ENCODE results near the gene CUEDC1.

CUEDC1 gene

GRCh38 chr17:57994436-57994835, 39.2 kb upstream of the CUEDC1 start:
- H2AFZ ChIP-seq (ENCODE audit: low read length): no peak overlapping the region
- no peaks in the 10 kb centered on the region for H3K27me3 ChIP-seq (replicated peaks; ENCODE audit: insufficient read depth, low read length)
- DNase-seq: no peak
- peaks cover 25% of the 10 kb centered on the region for H3K4me1 ChIP-seq (ENCODE audit: low read length)
- H3K4me3 ChIP-seq (ENCODE audit: low read length): no peak overlapping the region
- H3K27ac ChIP-seq (ENCODE audit: low read length): no peak overlapping the region
- H3K4me2 ChIP-seq (ENCODE audit: low read depth, low read length): no peak overlapping the region
- H3K9ac ChIP-seq (ENCODE audit: low read length): no peak overlapping the region
- H3F3A ChIP-seq (ENCODE audit: insufficient read depth, low read length): peaks cover 70% of the 10 kb centered on the region
- H3K36me3 ChIP-seq (replicated peaks; ENCODE audit: insufficient read depth, low read length): no peaks in the 10 kb centered on the region
- no peaks in the 10 kb centered on the region for H3K79me2 ChIP-seq (ENCODE audit: low read length)
- no peaks in the 10 kb centered on the region for H3K9me2 ChIP-seq (replicated peaks; ENCODE audit: insufficient read depth, low read length)
- no peak for TF ChIP-seq EZH2phosphoT487 (IDR thresholded peaks at IDR 0.05; ENCODE audit: low read length)
- TF ChIP-seq EZH2 (optimal IDR thresholded peaks at IDR 0.05; ENCODE audit: low read depth, low read length): no peak
- no peak for TF ChIP-seq CTCF (IDR thresholded peaks at IDR 0.05; ENCODE audit: low read length)
- H3K9me3 ChIP-seq (replicated peaks; ENCODE audit: insufficient read depth, low read length): no peaks in the 10 kb centered on the region
- peaks cover 17% of the 10 kb centered on the region; the same call in 1 of the 2 replicates for H4K20me1 ChIP-seq (ENCODE audit: insufficient read depth, low read length)

DNA sequence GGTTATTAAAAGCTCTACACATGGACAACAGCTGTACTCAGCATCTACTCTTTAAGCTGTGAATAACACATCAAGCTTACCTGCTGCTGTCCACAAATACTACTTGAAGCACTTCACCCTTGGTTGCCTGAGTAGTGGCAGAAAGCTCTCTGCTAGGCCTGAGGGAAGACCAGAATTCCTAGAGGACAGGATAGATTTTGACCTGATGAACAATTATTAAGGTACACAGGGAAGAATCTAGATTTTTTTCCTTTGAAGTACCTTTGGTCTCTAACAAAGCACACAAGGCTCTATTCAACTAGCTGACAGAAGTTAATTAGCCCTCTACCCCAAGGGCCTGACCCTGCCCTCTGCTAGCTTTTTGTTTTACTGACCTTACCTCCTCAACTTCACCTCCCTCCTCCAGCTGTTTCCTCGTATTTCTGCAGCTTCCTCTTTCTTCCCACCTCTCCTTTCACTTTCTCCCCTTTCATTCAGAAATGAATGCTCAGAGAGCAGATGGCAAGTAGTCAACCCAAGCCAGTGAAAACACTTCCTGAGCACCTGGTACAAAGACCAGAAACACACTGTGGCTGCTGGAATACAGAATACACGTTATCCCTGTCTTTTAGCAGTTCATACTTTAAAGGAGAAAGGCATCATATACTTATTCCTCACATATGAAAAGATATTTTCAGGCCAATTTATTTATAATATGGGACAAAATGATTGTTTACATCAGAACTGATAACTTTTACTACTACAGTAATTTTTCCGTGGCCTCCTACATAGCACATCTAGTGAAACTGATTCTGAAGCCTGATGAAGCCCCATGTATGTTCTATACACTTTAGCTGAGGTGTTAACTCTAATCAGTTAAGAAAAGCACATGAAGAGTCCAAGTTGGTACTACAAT, 38.5 kb upstream of the CUEDC1 start:
- no peaks in the 10 kb centered on the region for H3K9me3 ChIP-seq (replicated peaks; ENCODE audit: insufficient read depth, low read length)
- peaks cover 70% of the 10 kb centered on the region for H3F3A ChIP-seq (ENCODE audit: insufficient read depth, low read length)
- no peak overlapping the region for H3K4me3 ChIP-seq (ENCODE audit: low read length)
- H2AFZ ChIP-seq (ENCODE audit: low read length): no peak overlapping the region
- H3K9ac ChIP-seq (ENCODE audit: low read length): no peak overlapping the region
- peaks cover 10% of the 10 kb centered on the region; the same call in 1 of the 2 replicates for H4K20me1 ChIP-seq (ENCODE audit: insufficient read depth, low read length)
- no peak for TF ChIP-seq EZH2phosphoT487 (IDR thresholded peaks at IDR 0.05; ENCODE audit: low read length)
- TF ChIP-seq EZH2 (optimal IDR thresholded peaks at IDR 0.05; ENCODE audit: low read depth, low read length): no peak
- TF ChIP-seq CTCF (IDR thresholded peaks at IDR 0.05; ENCODE audit: low read length): no peak
- H3K36me3 ChIP-seq (replicated peaks; ENCODE audit: insufficient read depth, low read length): no peaks in the 10 kb centered on the region
- H3K27ac ChIP-seq (ENCODE audit: low read length): no peak overlapping the region
- no peaks in the 10 kb centered on the region for H3K27me3 ChIP-seq (replicated peaks; ENCODE audit: insufficient read depth, low read length)
- no peaks in the 10 kb centered on the region for H3K79me2 ChIP-seq (ENCODE audit: low read length)
- no peak for DNase-seq
- no peaks in the 10 kb centered on the region for H3K9me2 ChIP-seq (replicated peaks; ENCODE audit: insufficient read depth, low read length)
- no peak overlapping the region for H3K4me2 ChIP-seq (ENCODE audit: low read depth, low read length)
- H3K4me1 ChIP-seq (ENCODE audit: low read length): peaks cover 31% of the 10 kb centered on the region

DNA sequence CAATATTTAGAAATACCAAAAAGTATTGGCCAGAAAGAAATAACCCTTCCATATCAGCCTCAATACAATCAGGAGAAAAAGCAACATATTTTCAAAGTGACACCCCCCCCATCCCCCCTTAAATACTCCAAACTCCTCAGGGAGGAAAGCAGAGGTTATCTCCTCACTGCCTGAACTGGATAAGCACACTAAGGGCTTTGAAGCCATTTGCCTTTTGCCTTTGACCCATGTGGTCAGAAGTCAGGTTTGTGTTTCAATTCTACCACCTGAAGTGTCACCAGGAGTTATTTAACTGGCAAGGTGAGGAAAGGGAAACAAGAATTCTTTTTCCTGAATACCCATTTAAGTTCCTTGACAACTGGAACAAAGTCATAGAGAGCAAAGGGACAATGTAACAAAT, 36.3 kb upstream of the CUEDC1 start:
- Histone ChIP-seq H3K9ac (ENCODE audit: low read length) (no peak overlapping the region), H3K27ac (ENCODE audit: low read length) (no peak overlapping the region), H3K4me3 (ENCODE audit: low read length) (no peak overlapping the region), H3K36me3 (replicated peaks; ENCODE audit: insufficient read depth, low read length) (no peaks in the 10 kb centered on the region), H2AFZ (ENCODE audit: low read length) (no peak overlapping the region), H3K9me3 (replicated peaks; ENCODE audit: insufficient read depth, low read length) (no peaks in the 10 kb centered on the region), H4K20me1 (ENCODE audit: insufficient read depth, low read length) (peaks cover 6% of the 10 kb centered on the region; the same call in 1 of the 2 replicates), H3K4me2 (ENCODE audit: low read depth, low read length) (no peak overlapping the region), H3K4me1 (ENCODE audit: low read length) (peaks cover 35% of the 10 kb centered on the region), H3K9me2 (replicated peaks; ENCODE audit: insufficient read depth, low read length) (no peaks in the 10 kb centered on the region), H3K27me3 (replicated peaks; ENCODE audit: insufficient read depth, low read length) (no peaks in the 10 kb centered on the region), H3F3A (ENCODE audit: insufficient read depth, low read length) (peaks cover 55% of the 10 kb centered on the region), H3K79me2 (ENCODE audit: low read length) (peaks cover 12% of the 10 kb centered on the region)
- no peak for TF ChIP-seq CTCF (IDR thresholded peaks at IDR 0.05; ENCODE audit: low read length)
- no peak for TF ChIP-seq EZH2 (optimal IDR thresholded peaks at IDR 0.05; ENCODE audit: low read depth, low read length)
- no peak for TF ChIP-seq EZH2phosphoT487 (IDR thresholded peaks at IDR 0.05; ENCODE audit: low read length)
- DNase-seq: no peak

Data from MM.1S (cell line).